OCI-LY3 (cell line): ENCODE measurements around the gene VSIG10L2.

Experiments used
- CTCF ChIP-seq: fragments of 200-600, 300-600 bp; sonication (generic); IDR thresholded peaks from 2 replicates; pipeline ENCODE4 v1.5.1; 2014; ENCODE audit warnings: antibody characterized with exemption, low read length, low read depth
- EZH2phosphoT487 ChIP-seq: fragments of 200-600 bp; shearing (Covaris generic); IDR thresholded peaks from 2 replicates; pipeline ENCODE4 v1.6.1; 2018; ENCODE audit warnings: antibody characterized with exemption, mixed run types, low read depth

GRCh38 chr11:125950696-125951651, 5.1 kb downstream of the VSIG10L2 start:
- TF ChIP-seq CTCF (no peak), EZH2phosphoT487 (no peak)
